Astrocyte of the spinal cord (primary cell): ENCODE measurements around the gene RNF180.

Source experiments
- DNase-seq: peaks from one replicate; pipeline ENCODE4 v3.0.0; 2011; ENCODE audit warnings: low read depth, low spot score
- H3K4me3 ChIP-seq: 2 replicates; pipeline ENCODE4 v1.5.1; 2011; ENCODE audit warnings: low read depth, mild to moderate bottlenecking, low read length, moderate library complexity
- CTCF ChIP-seq: IDR thresholded peaks from 2 replicates; pipeline ENCODE4 v1.5.1; 2012; ENCODE audit warnings: low read depth, mild to moderate bottlenecking, low read length, inconsistent platforms
- in situ Hi-C: cut with HindIII; loops from 2 replicates; pipeline ENCODE4 v1.10.0; 2017; ENCODE audit warnings: low sequenced_read_pairs

Gene RNF180

GRCh38 chr5:64166201-64166959 lies 737 bp downstream of the RNF180 start:
- in situ Hi-C loops, result no loop called here
- peak; percentile 4 for DNase-seq
- no peak for TF ChIP-seq CTCF
- H3K4me3 ChIP-seq, result peak overlapping the region; percentile 59

- no peak overlapping the region for H3K4me3 ChIP-seq
- DNase-seq, result no peak
- in situ Hi-C loops, result no loop called here
- TF ChIP-seq CTCF, result no peak
These were observed 10.7 kb downstream of the RNF180 start for GRCh38 chr5:64176301-64176700.

GRCh38 chr5:64180661-64181343 lies 15.2 kb downstream of the RNF180 start:
- DNase-seq, result peak; percentile 4
- in situ Hi-C loops, result no loop called here
- no peak for TF ChIP-seq CTCF
- no peak overlapping the region for H3K4me3 ChIP-seq

GRCh38 chr5:64181440-64181839 lies 15.8 kb downstream of the RNF180 start:
- no peak for DNase-seq
- H3K4me3 ChIP-seq, result no peak overlapping the region
- TF ChIP-seq CTCF, result no peak
- in situ Hi-C loops, result no loop called here

- no peak overlapping the region for H3K4me3 ChIP-seq
- no peak for DNase-seq
- no peak for TF ChIP-seq CTCF
- in situ Hi-C loops, result no loop called here
These were observed 18.3 kb downstream of the RNF180 start for GRCh38 chr5:64183956-64184355.

- DNase-seq, result no peak
- no peak overlapping the region for H3K4me3 ChIP-seq
- in situ Hi-C loops, result no loop called here
- no peak for TF ChIP-seq CTCF
These were observed 19.2 kb downstream of the RNF180 start for GRCh38 chr5:64184832-64185231.
